ENCODE data around the gene PHEX. TPM values are rescaled to one million over a fixed set of nuclear protein-coding genes. Genes with fewer than 3 reads are reported as not detected.

Gene PHEX
- total RNA-seq, 2 donors from 2014 or later = 0.24 to 0.37 TPM

- Histone ChIP-seq H3K36me3 (ENCODE audit: control insufficient read depth, insufficient read depth, low read length) (no peaks in the 10 kb centered on the region), H3K9me3 (ENCODE audit: control insufficient read depth, low read length) (no peaks in the 10 kb centered on the region), H3K9ac (ENCODE audit: extremely low read depth, low read length, poor library complexity, severe bottlenecking) (no peak overlapping the region), H3K27me3 (ENCODE audit: control insufficient read depth, insufficient read depth, low read length, poor library complexity, severe bottlenecking) (no peaks in the 10 kb centered on the region), H3K27ac (ENCODE audit: low read depth, low read length) (no peak overlapping the region), H3K4me1 (ENCODE audit: control insufficient read depth, insufficient read depth, low read length) (no peaks in the 10 kb centered on the region), H3K4me3 (ENCODE audit: low read length) (no peak overlapping the region)
- no peaks in the 10 kb centered on the region for H3K9me3 Mint-ChIP-seq
- H3K27ac Mint-ChIP-seq = no peak overlapping the region
- H3K36me3 Mint-ChIP-seq (ENCODE audit: low read depth) = no peaks in the 10 kb centered on the region
- H3K4me1 Mint-ChIP-seq = peaks cover 8% of the 10 kb centered on the region
- WGBS, 2 experiments (ENCODE audit: insufficient coverage in 1 of 2, insufficient read length in 1 of 2) = 95% methylated on average over 4 of the region's 4 CpGs
- TF ChIP-seq CTCF (conservative IDR thresholded peaks at IDR 0.05) = no peak
- no peak overlapping the region for H3K4me3 Mint-ChIP-seq
- no peak for DNase-seq
- H3K27me3 Mint-ChIP-seq (ENCODE audit: insufficient read depth) = peaks cover 3% of the 10 kb centered on the region
Measured at GRCh38 chrX:22141047-22141730, 109.1 kb downstream of the PHEX start.

GRCh38 chrX:22147214-22147613, 115.1 kb downstream of the PHEX start:
- no peaks in the 10 kb centered on the region for H3K27me3 Mint-ChIP-seq (ENCODE audit: insufficient read depth)
- WGBS, 2 experiments (ENCODE audit: insufficient coverage in 1 of 2, insufficient read length in 1 of 2) = 93 to 100% methylated on average over 1 of the region's 1 CpG
- H3K9me3 ChIP-seq (ENCODE audit: control insufficient read depth, low read length) = no peaks in the 10 kb centered on the region
- no peak overlapping the region for H3K9ac ChIP-seq (ENCODE audit: extremely low read depth, low read length, poor library complexity, severe bottlenecking)
- peaks cover 9% of the 10 kb centered on the region for H3K9me3 Mint-ChIP-seq
- no peaks in the 10 kb centered on the region for H3K27me3 ChIP-seq (ENCODE audit: control insufficient read depth, insufficient read depth, low read length, poor library complexity, severe bottlenecking)
- H3K4me1 ChIP-seq (ENCODE audit: control insufficient read depth, insufficient read depth, low read length) = no peaks in the 10 kb centered on the region
- H3K36me3 ChIP-seq (ENCODE audit: control insufficient read depth, insufficient read depth, low read length) = no peaks in the 10 kb centered on the region
- no peak overlapping the region for H3K27ac ChIP-seq (ENCODE audit: low read depth, low read length)
- no peak for TF ChIP-seq CTCF (conservative IDR thresholded peaks at IDR 0.05)
- DNase-seq = no peak
- H3K4me1 Mint-ChIP-seq = no peaks in the 10 kb centered on the region
- no peak overlapping the region for H3K27ac Mint-ChIP-seq
- H3K36me3 Mint-ChIP-seq (ENCODE audit: low read depth) = no peaks in the 10 kb centered on the region
- H3K4me3 ChIP-seq (ENCODE audit: low read length) = no peak overlapping the region
- H3K4me3 Mint-ChIP-seq = no peak overlapping the region

- Histone ChIP-seq H3K9me3 (ENCODE audit: control insufficient read depth, low read length) (no peaks in the 10 kb centered on the region), H3K36me3 (ENCODE audit: control insufficient read depth, insufficient read depth, low read length) (no peaks in the 10 kb centered on the region), H3K4me3 (ENCODE audit: low read length) (no peak overlapping the region), H3K27me3 (ENCODE audit: control insufficient read depth, insufficient read depth, low read length, poor library complexity, severe bottlenecking) (no peaks in the 10 kb centered on the region), H3K27ac (ENCODE audit: low read depth, low read length) (no peak overlapping the region), H3K9ac (ENCODE audit: extremely low read depth, low read length, poor library complexity, severe bottlenecking) (no peak overlapping the region), H3K4me1 (ENCODE audit: control insufficient read depth, insufficient read depth, low read length) (no peaks in the 10 kb centered on the region)
- no peaks in the 10 kb centered on the region for H3K27me3 Mint-ChIP-seq (ENCODE audit: insufficient read depth)
- no peak for DNase-seq
- no peaks in the 10 kb centered on the region for H3K4me1 Mint-ChIP-seq
- H3K9me3 Mint-ChIP-seq = peaks cover 9% of the 10 kb centered on the region
- 82% methylated on average over 1 of the region's 3 CpGs; no CpG with 5 or more reads in 1 of the 2 experiments for WGBS, 2 experiments (ENCODE audit: insufficient coverage in 1 of 2, insufficient read length in 1 of 2)
- TF ChIP-seq CTCF (conservative IDR thresholded peaks at IDR 0.05) = no peak
- H3K4me3 Mint-ChIP-seq = no peak overlapping the region
- H3K36me3 Mint-ChIP-seq (ENCODE audit: low read depth) = no peaks in the 10 kb centered on the region
- H3K27ac Mint-ChIP-seq = no peak overlapping the region
Measured at GRCh38 chrX:22147942-22148341, 115.8 kb downstream of the PHEX start.

All from endodermal cell (in vitro differentiated cells).